ENCODE data around the gene TMEM63B. TPM values are rescaled to one million over a fixed set of nuclear protein-coding genes. Genes with fewer than 3 reads are reported as not detected.

TMEM63B gene
- total and polyA plus RNA-seq, 9 of the 15 experiments (the other 6 are each of a cell fraction or from before 2014, with no cell fraction given) = 0.14 to 39.4 (median 14.4) TPM

DNA sequence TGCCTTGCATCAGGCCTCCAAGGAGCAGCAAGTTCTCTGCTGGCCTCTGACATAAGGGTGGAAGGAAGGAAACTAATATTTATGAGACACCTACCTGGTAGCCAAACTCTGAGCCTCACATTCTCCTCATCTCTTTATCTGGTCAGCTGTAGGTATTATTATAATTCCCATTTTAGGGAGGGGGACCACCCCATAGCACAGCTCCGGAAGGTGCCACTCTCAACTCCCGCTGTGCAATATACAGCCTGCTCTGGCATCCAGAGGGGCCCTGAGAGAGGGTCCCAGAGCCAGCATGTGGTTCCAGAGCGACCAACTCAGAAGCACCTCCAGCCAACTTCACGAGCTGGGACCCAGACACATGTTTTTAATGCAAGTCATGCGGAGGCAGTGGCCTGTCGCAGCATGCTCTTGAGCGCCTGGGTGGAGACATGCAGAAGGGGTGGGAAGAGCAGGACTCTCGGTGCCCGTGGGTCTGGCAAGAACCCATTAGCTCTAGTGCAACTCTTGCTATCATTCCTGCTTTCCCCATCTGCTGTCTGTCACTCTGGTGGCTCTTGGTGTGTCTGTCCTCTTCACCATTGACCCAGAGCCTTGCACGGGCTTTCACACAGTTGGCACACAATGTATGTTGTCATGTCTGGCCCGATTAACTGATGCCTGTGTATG is 74.4 kb downstream of the TMEM63B start (continued):
- TF ChIP-seq, protein P1, sequence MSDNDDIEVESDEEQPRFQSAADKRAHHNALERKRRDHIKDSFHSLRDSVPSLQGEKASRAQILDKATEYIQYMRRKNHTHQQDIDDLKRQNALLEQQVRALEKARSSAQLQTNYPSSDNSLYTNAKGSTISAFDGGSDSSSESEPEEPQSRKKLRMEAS (CRISPR knock-in tag; IDR thresholded peaks at IDR 0.05) = peak; percentile 96
- no peak for TF ChIP-seq NR2C2 (CRISPR knock-in tag; IDR thresholded peaks at IDR 0.05)
- peak; percentile 22; the same call in 1 of the 2 replicates for TF ChIP-seq NR2C2 (tag; IDR thresholded peaks at IDR 0.05)
- TF ChIP-seq NELFE (IDR thresholded peaks at IDR 0.05; ENCODE audit: insufficient read depth, insufficient read length) = no peak
- no peak for TF ChIP-seq NR4A1 (CRISPR knock-in tag; IDR thresholded peaks at IDR 0.05)
- TF ChIP-seq NR4A1 (tag; IDR thresholded peaks at IDR 0.05) = peak; percentile 76
- TF ChIP-seq, protein P2, sequence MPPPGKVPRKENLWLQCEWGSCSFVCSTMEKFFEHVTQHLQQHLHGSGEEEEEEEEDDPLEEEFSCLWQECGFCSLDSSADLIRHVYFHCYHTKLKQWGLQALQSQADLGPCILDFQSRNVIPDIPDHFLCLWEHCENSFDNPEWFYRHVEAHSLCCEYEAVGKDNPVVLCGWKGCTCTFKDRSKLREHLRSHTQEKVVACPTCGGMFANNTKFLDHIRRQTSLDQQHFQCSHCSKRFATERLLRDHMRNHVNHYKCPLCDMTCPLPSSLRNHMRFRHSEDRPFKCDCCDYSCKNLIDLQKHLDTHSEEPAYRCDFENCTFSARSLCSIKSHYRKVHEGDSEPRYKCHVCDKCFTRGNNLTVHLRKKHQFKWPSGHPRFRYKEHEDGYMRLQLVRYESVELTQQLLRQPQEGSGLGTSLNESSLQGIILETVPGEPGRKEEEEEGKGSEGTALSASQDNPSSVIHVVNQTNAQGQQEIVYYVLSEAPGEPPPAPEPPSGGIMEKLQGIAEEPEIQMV (tag; conservative IDR thresholded peaks at IDR 0.05; ENCODE audit: low read depth) = no peak
- TF ChIP-seq, protein P3, sequence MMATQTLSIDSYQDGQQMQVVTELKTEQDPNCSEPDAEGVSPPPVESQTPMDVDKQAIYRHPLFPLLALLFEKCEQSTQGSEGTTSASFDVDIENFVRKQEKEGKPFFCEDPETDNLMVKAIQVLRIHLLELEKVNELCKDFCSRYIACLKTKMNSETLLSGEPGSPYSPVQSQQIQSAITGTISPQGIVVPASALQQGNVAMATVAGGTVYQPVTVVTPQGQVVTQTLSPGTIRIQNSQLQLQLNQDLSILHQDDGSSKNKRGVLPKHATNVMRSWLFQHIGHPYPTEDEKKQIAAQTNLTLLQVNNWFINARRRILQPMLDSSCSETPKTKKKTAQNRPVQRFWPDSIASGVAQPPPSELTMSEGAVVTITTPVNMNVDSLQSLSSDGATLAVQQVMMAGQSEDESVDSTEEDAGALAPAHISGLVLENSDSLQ (IDR thresholded peaks at IDR 0.05) = peak; percentile 29; the same call in 1 of the 2 replicates
- 0 out of 2 replicates have a peak, but pooled peaks have one; percentile 39 for TF ChIP-seq POLR2A (conservative IDR thresholded peaks at IDR 0.05)
- TF ChIP-seq, protein P4, sequence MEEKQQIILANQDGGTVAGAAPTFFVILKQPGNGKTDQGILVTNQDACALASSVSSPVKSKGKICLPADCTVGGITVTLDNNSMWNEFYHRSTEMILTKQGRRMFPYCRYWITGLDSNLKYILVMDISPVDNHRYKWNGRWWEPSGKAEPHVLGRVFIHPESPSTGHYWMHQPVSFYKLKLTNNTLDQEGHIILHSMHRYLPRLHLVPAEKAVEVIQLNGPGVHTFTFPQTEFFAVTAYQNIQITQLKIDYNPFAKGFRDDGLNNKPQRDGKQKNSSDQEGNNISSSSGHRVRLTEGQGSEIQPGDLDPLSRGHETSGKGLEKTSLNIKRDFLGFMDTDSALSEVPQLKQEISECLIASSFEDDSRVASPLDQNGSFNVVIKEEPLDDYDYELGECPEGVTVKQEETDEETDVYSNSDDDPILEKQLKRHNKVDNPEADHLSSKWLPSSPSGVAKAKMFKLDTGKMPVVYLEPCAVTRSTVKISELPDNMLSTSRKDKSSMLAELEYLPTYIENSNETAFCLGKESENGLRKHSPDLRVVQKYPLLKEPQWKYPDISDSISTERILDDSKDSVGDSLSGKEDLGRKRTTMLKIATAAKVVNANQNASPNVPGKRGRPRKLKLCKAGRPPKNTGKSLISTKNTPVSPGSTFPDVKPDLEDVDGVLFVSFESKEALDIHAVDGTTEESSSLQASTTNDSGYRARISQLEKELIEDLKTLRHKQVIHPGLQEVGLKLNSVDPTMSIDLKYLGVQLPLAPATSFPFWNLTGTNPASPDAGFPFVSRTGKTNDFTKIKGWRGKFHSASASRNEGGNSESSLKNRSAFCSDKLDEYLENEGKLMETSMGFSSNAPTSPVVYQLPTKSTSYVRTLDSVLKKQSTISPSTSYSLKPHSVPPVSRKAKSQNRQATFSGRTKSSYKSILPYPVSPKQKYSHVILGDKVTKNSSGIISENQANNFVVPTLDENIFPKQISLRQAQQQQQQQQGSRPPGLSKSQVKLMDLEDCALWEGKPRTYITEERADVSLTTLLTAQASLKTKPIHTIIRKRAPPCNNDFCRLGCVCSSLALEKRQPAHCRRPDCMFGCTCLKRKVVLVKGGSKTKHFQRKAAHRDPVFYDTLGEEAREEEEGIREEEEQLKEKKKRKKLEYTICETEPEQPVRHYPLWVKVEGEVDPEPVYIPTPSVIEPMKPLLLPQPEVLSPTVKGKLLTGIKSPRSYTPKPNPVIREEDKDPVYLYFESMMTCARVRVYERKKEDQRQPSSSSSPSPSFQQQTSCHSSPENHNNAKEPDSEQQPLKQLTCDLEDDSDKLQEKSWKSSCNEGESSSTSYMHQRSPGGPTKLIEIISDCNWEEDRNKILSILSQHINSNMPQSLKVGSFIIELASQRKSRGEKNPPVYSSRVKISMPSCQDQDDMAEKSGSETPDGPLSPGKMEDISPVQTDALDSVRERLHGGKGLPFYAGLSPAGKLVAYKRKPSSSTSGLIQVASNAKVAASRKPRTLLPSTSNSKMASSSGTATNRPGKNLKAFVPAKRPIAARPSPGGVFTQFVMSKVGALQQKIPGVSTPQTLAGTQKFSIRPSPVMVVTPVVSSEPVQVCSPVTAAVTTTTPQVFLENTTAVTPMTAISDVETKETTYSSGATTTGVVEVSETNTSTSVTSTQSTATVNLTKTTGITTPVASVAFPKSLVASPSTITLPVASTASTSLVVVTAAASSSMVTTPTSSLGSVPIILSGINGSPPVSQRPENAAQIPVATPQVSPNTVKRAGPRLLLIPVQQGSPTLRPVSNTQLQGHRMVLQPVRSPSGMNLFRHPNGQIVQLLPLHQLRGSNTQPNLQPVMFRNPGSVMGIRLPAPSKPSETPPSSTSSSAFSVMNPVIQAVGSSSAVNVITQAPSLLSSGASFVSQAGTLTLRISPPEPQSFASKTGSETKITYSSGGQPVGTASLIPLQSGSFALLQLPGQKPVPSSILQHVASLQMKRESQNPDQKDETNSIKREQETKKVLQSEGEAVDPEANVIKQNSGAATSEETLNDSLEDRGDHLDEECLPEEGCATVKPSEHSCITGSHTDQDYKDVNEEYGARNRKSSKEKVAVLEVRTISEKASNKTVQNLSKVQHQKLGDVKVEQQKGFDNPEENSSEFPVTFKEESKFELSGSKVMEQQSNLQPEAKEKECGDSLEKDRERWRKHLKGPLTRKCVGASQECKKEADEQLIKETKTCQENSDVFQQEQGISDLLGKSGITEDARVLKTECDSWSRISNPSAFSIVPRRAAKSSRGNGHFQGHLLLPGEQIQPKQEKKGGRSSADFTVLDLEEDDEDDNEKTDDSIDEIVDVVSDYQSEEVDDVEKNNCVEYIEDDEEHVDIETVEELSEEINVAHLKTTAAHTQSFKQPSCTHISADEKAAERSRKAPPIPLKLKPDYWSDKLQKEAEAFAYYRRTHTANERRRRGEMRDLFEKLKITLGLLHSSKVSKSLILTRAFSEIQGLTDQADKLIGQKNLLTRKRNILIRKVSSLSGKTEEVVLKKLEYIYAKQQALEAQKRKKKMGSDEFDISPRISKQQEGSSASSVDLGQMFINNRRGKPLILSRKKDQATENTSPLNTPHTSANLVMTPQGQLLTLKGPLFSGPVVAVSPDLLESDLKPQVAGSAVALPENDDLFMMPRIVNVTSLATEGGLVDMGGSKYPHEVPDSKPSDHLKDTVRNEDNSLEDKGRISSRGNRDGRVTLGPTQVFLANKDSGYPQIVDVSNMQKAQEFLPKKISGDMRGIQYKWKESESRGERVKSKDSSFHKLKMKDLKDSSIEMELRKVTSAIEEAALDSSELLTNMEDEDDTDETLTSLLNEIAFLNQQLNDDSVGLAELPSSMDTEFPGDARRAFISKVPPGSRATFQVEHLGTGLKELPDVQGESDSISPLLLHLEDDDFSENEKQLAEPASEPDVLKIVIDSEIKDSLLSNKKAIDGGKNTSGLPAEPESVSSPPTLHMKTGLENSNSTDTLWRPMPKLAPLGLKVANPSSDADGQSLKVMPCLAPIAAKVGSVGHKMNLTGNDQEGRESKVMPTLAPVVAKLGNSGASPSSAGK (IDR thresholded peaks at IDR 0.05) = peak; percentile 95
- no peak for TF ChIP-seq CEBPG (CRISPR knock-in tag; IDR thresholded peaks at IDR 0.05)
- no peak for TF ChIP-seq CEBPG (tag; conservative IDR thresholded peaks at IDR 0.05 in 1 of 2, IDR thresholded peaks at IDR 0.05 in 1 of 2)
